ENCODE measurements around the gene PARD6B. TPM values are rescaled to one million over a fixed set of nuclear protein-coding genes. Genes with fewer than 3 reads are reported as not detected.
"Not testable (repeated sequence)": the region's sequence is repeated elsewhere in the genome, so short reads cannot be mapped to it uniquely, and the experiment has no call there.

Gene PARD6B
- total RNA-seq, 1 donor from 2014 or later, result 32.5 TPM

DNA sequence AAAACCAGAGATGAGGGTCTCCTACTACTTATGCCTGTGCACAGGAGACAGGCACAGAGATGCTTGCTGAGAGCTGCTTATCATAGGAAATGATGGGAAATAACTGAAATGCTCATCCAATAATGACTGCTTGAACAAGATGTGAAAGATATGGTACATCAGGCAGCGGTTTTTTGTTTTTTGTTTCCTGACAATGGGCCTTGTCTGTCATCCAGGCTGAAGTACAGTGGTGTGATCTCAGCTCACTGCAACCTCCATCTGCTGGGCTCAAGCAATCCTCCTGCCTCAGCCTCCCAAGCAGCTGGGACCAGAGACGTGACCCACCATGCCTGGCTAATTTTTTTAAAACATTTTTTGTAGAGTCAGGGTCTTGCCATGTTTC is 38.8 kb upstream of the PARD6B start:
- no peaks in the 10 kb centered on the region for H3K36me3 ChIP-seq
- no peak overlapping the region for H3K27ac ChIP-seq
- DNase-seq (no peak), ATAC-seq (no peak)
- no peak overlapping the region for H3K4me3 ChIP-seq
- intact Hi-C loops (cut with DNase I), result no loop called here
- peaks cover 21% of the 10 kb centered on the region for H3K27me3 ChIP-seq (ENCODE audit: low read depth)
- peaks cover 30% of the 10 kb centered on the region for H3K4me1 ChIP-seq
- TF ChIP-seq, protein P1, sequence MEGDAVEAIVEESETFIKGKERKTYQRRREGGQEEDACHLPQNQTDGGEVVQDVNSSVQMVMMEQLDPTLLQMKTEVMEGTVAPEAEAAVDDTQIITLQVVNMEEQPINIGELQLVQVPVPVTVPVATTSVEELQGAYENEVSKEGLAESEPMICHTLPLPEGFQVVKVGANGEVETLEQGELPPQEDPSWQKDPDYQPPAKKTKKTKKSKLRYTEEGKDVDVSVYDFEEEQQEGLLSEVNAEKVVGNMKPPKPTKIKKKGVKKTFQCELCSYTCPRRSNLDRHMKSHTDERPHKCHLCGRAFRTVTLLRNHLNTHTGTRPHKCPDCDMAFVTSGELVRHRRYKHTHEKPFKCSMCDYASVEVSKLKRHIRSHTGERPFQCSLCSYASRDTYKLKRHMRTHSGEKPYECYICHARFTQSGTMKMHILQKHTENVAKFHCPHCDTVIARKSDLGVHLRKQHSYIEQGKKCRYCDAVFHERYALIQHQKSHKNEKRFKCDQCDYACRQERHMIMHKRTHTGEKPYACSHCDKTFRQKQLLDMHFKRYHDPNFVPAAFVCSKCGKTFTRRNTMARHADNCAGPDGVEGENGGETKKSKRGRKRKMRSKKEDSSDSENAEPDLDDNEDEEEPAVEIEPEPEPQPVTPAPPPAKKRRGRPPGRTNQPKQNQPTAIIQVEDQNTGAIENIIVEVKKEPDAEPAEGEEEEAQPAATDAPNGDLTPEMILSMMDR (IDR thresholded peaks at IDR 0.05), result no peak
- no peaks in the 10 kb centered on the region for H3K9me3 ChIP-seq

DNA sequence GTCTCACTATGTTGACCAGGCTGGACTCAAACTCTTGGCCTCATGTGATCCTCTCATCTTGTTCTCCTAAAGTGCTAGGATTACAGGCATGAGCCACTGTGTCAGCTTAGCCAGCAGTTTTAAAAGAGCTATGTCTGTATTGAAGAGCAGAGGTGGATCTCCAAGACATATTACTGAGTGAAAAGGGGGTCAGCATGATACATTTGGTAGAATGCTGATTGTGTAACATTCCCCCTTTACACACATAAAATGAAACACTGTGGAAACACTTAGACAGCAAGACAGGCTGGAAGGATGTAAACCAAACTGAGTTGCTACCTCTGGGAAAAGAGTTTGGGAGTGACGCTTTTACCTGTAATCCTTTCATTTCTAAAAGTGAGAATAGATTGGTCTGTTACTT is 38.4 kb upstream of the PARD6B start:
- peaks cover 30% of the 10 kb centered on the region for H3K4me1 ChIP-seq
- H3K27me3 ChIP-seq (ENCODE audit: low read depth), result peaks cover 21% of the 10 kb centered on the region
- no peak overlapping the region for H3K4me3 ChIP-seq
- no peaks in the 10 kb centered on the region for H3K36me3 ChIP-seq
- ATAC-seq (no peak), DNase-seq (no peak)
- intact Hi-C loops (cut with DNase I), result no loop called here
- H3K27ac ChIP-seq, result no peak overlapping the region
- H3K9me3 ChIP-seq, result no peaks in the 10 kb centered on the region
- TF ChIP-seq, protein P1 (IDR thresholded peaks at IDR 0.05), result no peak

DNA sequence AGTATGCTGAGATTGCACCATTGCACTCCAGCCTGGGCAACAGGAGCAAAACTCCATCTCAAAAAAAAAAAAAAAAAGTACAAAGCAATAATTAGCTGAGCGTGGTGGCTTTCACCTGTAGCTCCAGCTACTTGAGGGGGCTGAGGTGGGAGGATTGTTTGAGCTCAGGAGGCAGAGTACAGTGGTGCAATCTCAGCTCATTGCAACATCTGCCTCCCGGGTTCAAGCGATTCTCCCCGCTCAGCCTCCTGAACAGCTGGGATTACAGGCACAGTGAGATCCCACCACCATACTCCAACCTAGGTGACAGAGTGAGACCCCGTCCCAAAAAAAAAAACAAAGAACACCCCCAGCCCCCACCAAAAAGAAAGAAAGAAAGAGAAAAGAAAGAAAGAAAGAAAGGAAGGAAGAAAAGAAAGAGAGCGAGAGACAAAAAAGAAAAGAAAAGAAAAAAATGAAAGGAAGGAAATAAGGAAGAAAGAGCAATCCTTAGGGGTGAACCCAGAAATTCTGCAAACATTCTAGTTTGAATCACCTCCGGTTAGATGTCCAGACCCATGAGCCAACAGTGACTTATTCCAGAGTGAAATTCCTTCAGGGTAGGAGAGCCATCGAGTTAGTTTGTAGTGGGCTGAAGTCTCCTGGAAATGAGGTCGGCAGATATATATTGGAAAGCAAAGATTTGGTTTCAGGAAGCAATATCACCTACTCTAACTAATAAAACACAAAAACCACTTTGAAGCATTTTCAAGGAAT is 36.8 kb upstream of the PARD6B start:
- no peak overlapping the region for H3K4me3 ChIP-seq
- DNase-seq (no peak), ATAC-seq (peak in 1 of 2 donors; percentile 58)
- no peaks in the 10 kb centered on the region for H3K36me3 ChIP-seq
- H3K4me1 ChIP-seq, result peaks cover 30% of the 10 kb centered on the region
- H3K27me3 ChIP-seq (ENCODE audit: low read depth), result peaks cover 21% of the 10 kb centered on the region
- intact Hi-C loops (cut with DNase I), result no loop called here
- H3K27ac ChIP-seq, result no peak overlapping the region
- TF ChIP-seq, protein P1 (IDR thresholded peaks at IDR 0.05), result no peak
- no peaks in the 10 kb centered on the region for H3K9me3 ChIP-seq

DNA sequence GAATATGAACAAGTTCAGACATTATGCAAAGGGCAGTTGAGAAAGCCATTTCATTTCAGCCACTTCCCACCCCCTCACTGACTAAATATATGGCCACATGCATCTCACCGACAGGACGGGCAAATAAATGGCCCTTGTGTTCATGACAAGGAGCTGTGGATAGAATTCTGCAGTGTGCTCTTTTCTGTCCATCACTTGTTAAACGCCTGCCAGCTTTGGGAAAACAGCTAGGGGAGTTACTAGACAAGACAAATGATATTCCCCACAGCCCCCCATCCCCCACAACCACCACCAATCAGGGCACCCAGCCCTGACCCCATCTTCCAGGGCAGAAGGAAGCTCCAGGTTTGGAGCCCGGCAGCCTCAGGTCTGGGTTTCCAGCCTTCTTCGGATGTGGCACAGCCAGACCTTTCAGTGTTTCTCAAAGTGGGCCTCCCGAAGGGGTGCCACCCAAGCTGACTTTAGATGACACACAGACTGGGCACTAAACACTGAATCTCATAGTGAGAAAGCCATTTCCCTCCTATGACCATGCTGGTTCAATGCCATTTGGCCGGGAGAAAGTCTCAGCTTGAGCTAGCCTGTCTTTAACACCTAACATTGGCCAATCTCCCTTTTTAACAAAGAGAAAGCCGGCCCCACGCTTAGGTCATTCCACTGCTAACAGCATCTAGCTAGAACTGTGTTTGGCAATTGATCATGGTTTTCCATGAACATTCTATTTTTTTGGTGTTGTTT is 36.1 kb upstream of the PARD6B start:
- no peaks in the 10 kb centered on the region for H3K9me3 ChIP-seq
- H3K4me1 ChIP-seq, result peaks cover 23% of the 10 kb centered on the region
- ATAC-seq (peak in 1 of 2 donors; percentile 17), DNase-seq (no peak)
- no peaks in the 10 kb centered on the region for H3K36me3 ChIP-seq
- peaks cover 18% of the 10 kb centered on the region for H3K27me3 ChIP-seq (ENCODE audit: low read depth)
- H3K27ac ChIP-seq, result no peak overlapping the region
- no peak overlapping the region for H3K4me3 ChIP-seq
- intact Hi-C loops (cut with DNase I), result no loop called here
- TF ChIP-seq, protein P1 (IDR thresholded peaks at IDR 0.05), result no peak

DNA sequence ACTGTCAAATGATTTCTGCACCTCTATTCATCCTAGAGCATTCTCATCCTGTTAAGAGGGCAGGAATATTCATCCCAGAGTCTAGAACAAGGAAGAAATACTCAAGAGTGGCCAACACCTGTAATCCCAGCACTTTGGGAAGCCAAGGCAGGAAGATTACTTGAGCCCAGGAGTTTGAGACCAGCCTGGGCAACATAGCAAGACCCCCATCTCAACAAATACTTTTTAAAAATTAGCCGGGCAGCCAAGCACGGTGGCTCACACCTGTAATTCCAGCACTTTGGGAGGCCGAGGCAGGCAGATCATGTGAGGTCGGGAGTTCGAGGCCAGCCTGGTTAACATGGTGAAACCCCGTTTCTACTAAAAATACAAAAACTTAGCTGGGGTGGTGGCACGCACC is 33.1 kb upstream of the PARD6B start:
- H3K36me3 ChIP-seq; H3K27ac ChIP-seq; ATAC-seq; DNase-seq; H3K4me3 ChIP-seq; H3K4me1 ChIP-seq; H3K9me3 ChIP-seq; H3K27me3 ChIP-seq (ENCODE audit: low read depth); intact Hi-C loops (cut with DNase I): not testable (repeated sequence)

DNA sequence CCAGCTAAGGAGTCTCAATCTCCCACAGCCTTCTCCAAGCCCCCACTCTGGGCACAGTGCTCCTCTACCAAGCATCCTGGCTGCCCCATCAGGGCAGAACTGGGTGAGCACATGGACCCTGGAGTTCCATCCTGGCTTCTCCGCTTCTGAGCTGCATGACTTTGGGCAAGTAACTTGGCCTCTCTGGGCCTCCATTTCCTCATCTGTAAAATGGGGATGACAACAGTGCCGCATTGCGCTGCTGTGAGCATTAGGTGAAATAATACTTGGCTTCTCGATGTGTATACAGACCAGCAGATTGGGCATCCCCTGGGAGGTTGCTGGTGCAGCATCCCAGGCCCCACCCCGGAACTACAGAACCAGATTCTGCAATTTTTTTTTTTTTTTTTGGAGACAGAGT is 31.7 kb upstream of the PARD6B start:
- Histone ChIP-seq H3K4me3 (no peak overlapping the region), H3K36me3 (no peaks in the 10 kb centered on the region), H3K9me3 (no peaks in the 10 kb centered on the region), H3K4me1 (no peaks in the 10 kb centered on the region), H3K27me3 (ENCODE audit: low read depth) (no peaks in the 10 kb centered on the region), H3K27ac (no peak overlapping the region)
- no peak for ATAC-seq
- no peak for DNase-seq
- intact Hi-C loops (cut with DNase I), result no loop called here
- TF ChIP-seq, protein P1 (IDR thresholded peaks at IDR 0.05), result no peak

Measured in lower lobe of right lung (tissue), 2 donors.